Brain microvascular endothelial cell (primary cell): ENCODE results near the gene ZDHHC5.

Experiments used
- DNase-seq: peaks from one replicate; pipeline ENCODE4 v3.0.0-alpha.2; 2020
- H3K27ac ChIP-seq: fragments of 250-450 bp; sonication (Bioruptor Pico); 2 replicates; pipeline ENCODE4 v1.5.1; 2020; ENCODE audit warnings: mild to moderate bottlenecking, moderate library complexity
- H3K27me3 ChIP-seq: fragments of 250-450 bp; sonication (Bioruptor Pico); replicated peaks from 2 replicates; pipeline ENCODE4 v1.5.1; 2020; ENCODE audit warnings: mild to moderate bottlenecking
- H3K36me3 ChIP-seq: fragments of 250-450 bp; sonication (Bioruptor Pico); replicated peaks from 2 replicates; pipeline ENCODE4 v1.5.1; 2020; ENCODE audit warnings: mild to moderate bottlenecking
- H3K4me3 ChIP-seq: 2 replicates; pipeline ENCODE4 v1.5.1; 2011; ENCODE audit warnings: low read depth, mild to moderate bottlenecking, control low read depth, low read length, moderate library complexity
- CTCF ChIP-seq: IDR thresholded peaks from 2 replicates; pipeline ENCODE4 v1.5.1; 2011; ENCODE audit warnings: low read depth, mild to moderate bottlenecking, moderate library complexity, low read length, control low read depth, inconsistent platforms; ENCODE audit errors: missing control alignments
- in situ Hi-C: cut with HindIII; loops from 2 replicates; pipeline ENCODE4 v1.10.0; 2017; ENCODE audit warnings: low sequenced_read_pairs, low pct_ligation_motif_present

The ZDHHC5 gene

GRCh38 chr11:57667117-57667735 is 688 bp upstream of the ZDHHC5 start:
- Histone ChIP-seq H3K27me3 (no peaks in the 10 kb centered on the region), H3K4me3 (peak overlapping the region; percentile 90), H3K27ac (peak overlapping the region; percentile 100), H3K36me3 (peaks cover 6% of the 10 kb centered on the region)
- in situ Hi-C loops = no loop called here
- TF ChIP-seq CTCF = no peak
- peak; percentile 98 for DNase-seq

GRCh38 chr11:57668434-57668782 is 494 bp downstream of the ZDHHC5 start:
- Histone ChIP-seq H3K27me3 (no peaks in the 10 kb centered on the region), H3K4me3 (peak overlapping the region; percentile 90), H3K36me3 (peaks cover 11% of the 10 kb centered on the region), H3K27ac (peak overlapping the region; percentile 100)
- in situ Hi-C loops = no loop called here
- TF ChIP-seq CTCF = no peak
- DNase-seq = no peak

DNA sequence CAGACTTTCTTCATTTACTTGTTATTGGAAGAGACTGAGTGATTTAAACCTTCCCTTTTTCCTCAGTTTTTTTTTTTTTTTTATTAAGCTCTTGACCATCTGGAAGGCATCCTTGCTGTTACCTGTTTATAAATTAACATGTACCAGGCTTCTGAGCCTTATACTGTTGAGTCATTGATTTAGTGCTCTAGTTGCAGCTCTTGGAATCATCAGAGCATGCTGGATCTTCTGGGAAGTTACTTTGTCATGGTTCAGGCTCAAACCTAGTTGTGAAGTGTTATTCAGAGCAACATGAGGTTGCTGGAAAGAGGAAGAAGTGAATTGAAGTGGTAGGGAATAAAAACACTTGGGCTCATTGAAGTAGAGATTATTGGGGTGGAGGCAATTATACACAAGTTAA is 6.3 kb downstream of the ZDHHC5 start:
- H3K36me3 ChIP-seq = peaks cover 46% of the 10 kb centered on the region
- no peak for TF ChIP-seq CTCF
- in situ Hi-C loops = no loop called here
- no peaks in the 10 kb centered on the region for H3K27me3 ChIP-seq
- H3K4me3 ChIP-seq = no peak overlapping the region
- no peak overlapping the region for H3K27ac ChIP-seq
- DNase-seq = no peak

DNA sequence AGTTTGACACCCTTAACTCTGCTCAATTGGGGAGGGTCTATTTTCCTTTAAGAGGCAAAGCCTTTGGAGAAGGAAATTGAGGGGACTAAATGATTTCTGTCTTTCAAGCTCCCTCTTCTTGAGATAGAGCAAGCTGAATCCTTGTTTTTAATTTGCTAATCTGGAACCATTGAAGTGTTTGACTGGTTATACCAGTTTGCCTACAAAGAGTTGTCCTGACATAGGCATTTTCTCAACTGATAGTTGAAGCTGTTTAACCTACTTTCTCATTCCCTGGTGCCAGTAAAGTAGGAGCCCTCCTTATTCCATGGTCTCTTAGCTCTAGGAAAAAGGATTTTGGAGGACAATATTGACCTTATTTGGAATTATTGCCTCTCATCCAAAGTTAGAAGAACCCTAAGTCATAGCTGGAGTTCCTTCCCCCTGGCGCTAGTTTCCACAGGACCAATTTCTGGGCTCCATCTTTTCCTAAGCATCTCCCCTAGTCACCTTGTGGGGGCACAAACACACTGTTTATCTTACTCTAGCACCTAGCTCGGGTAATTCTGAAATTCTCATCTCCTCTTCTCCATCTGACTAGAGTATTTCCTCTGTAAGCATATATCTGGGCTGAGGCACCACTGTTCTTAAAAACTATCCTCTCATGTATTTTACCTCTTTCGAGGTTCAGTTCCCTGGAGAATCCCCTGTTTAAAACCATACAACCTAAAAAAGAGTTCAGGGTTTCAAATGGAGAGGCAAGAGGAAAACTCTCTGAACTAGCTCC is 7.4 kb downstream of the ZDHHC5 start:
- no peak overlapping the region for H3K4me3 ChIP-seq
- H3K27me3 ChIP-seq = no peaks in the 10 kb centered on the region
- no peak for TF ChIP-seq CTCF
- peaks cover 46% of the 10 kb centered on the region for H3K36me3 ChIP-seq
- H3K27ac ChIP-seq = no peak overlapping the region
- in situ Hi-C loops = no loop called here
- DNase-seq = no peak

DNA sequence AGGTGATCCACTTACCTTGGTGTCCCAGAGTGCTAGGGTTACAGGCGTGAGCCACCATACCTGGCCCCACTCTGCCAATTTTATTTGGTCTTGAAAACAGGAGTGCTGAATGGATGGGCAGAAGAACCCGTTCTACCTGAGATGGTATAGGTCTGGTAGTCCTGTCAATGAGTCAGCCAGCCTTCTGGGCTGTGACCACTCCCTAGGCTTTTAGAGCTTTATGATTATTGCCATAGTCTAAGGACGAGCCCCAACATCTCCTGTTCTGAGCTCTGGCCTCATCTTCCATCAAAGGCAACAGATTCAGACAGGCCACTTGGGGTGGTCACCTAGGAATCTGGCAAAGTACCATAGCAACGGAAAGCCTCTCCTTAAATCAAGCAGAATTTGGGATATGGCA is 11.5 kb downstream of the ZDHHC5 start:
- in situ Hi-C loops = no loop called here
- no peak for DNase-seq
- no peak for TF ChIP-seq CTCF
- Histone ChIP-seq H3K27ac (no peak overlapping the region), H3K27me3 (no peaks in the 10 kb centered on the region), H3K36me3 (peaks cover 53% of the 10 kb centered on the region), H3K4me3 (no peak overlapping the region)

DNA sequence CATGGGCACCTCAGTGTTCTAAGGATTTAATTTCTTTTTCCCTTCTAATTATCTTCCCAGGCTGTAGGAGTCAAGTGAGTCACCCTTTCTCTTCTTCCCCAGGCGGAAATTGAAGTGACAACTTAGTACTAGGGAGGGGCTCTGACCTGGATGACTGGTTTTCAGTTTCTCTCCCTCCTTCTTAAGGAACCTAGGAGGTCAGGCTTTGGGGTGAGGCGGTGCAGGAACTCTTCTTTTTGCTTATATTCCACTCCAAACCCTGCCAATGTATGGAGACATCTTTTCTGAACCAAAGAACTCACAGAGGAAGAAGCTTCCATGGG is 12.6 kb downstream of the ZDHHC5 start:
- no peak for TF ChIP-seq CTCF
- in situ Hi-C loops = no loop called here
- peak; percentile 6 for DNase-seq
- peaks cover 51% of the 10 kb centered on the region for H3K36me3 ChIP-seq
- H3K27me3 ChIP-seq = no peaks in the 10 kb centered on the region
- no peak overlapping the region for H3K27ac ChIP-seq
- no peak overlapping the region for H3K4me3 ChIP-seq
